GM23338 (cell line): Measurements from ENCODE around the gene CCDC188. TPM values are rescaled to one million over a fixed set of nuclear protein-coding genes. Genes with fewer than 3 reads are reported as not detected.

Source experiments
- ATAC-seq: fragments of 200-7000 bp; cut with Tn5 transposase; 3 replicates; pipeline ENCODE4 v1.9.1; 2020
- DNase-seq: peaks from one replicate; pipeline ENCODE4 v3.0.0-alpha.2; 2015; ENCODE audit warnings: low spot score
- H2AFZ ChIP-seq: fragments of 200-600 bp; sonication (generic); 2 replicates; pipeline ENCODE4 v1.8.0; 2016; ENCODE audit warnings: antibody characterized with exemption, mild to moderate bottlenecking, moderate library complexity
- H3F3A ChIP-seq: fragments of 200-600 bp; sonication (generic); replicated peaks from 2 replicates; pipeline ENCODE4 v1.8.0; 2017; ENCODE audit warnings: antibody characterized with exemption, mixed run types, low read depth
- H3K27ac ChIP-seq: fragments of 200-600 bp; sonication (generic); 2 replicates; pipeline ENCODE4 v1.6.1; 2016; ENCODE audit warnings: low read depth
- H3K27me3 ChIP-seq: fragments of 200-600 bp; sonication (generic); 2 replicates; pipeline ENCODE4 v1.8.0; 2016; ENCODE audit warnings: mild to moderate bottlenecking, mixed run types, moderate library complexity; ENCODE audit not compliant: insufficient read depth
- H3K36me3 ChIP-seq: fragments of 200-600 bp; sonication (generic); 2 replicates; pipeline ENCODE4 v1.8.0; 2016; ENCODE audit warnings: mild to moderate bottlenecking; ENCODE audit not compliant: insufficient read depth
- H3K4me1 ChIP-seq: fragments of 200-600 bp; sonication (generic); 2 replicates; pipeline ENCODE4 v1.8.0; 2016; ENCODE audit warnings: mild to moderate bottlenecking, moderate library complexity; ENCODE audit not compliant: insufficient read depth
- H3K4me2 ChIP-seq: fragments of 200-600 bp; sonication (generic); 2 replicates; pipeline ENCODE4 v1.7.1; 2017; ENCODE audit warnings: mixed run types
- H3K4me3 ChIP-seq: fragments of 200-600 bp; sonication (generic); 2 replicates; pipeline ENCODE4 v1.6.1; 2016; ENCODE audit warnings: mixed run types
- H3K79me2 ChIP-seq: fragments of 200-600 bp; sonication (generic); replicated peaks from 2 replicates; pipeline ENCODE4 v1.8.0; 2017; ENCODE audit warnings: mild to moderate bottlenecking; ENCODE audit not compliant: insufficient read depth
- H3K9me2 ChIP-seq: fragments of 200-600 bp; sonication (generic); 2 replicates; pipeline ENCODE4 v1.8.0; 2017; ENCODE audit not compliant: insufficient read depth
- H4K20me1 ChIP-seq: fragments of 200-600 bp; sonication (generic); replicated peaks from 2 replicates; pipeline ENCODE4 v1.8.0; 2017; ENCODE audit warnings: mild to moderate bottlenecking; ENCODE audit not compliant: insufficient read depth
- H3K27ac Mint-ChIP-seq: 2 replicates; pipeline ENCODE4 v1.8.0; 2020; ENCODE audit warnings: inconsistent platforms, mild to moderate bottlenecking, moderate library complexity, mixed read lengths
- H3K27me3 Mint-ChIP-seq: 3 replicates; pipeline ENCODE4 v1.8.0; 2022; ENCODE audit warnings: low read depth, mild to moderate bottlenecking, moderate library complexity, mixed read lengths, inconsistent platforms; ENCODE audit not compliant: insufficient read depth, poor library complexity
- H3K36me3 Mint-ChIP-seq: 3 replicates; pipeline ENCODE4 v1.8.0; 2021; ENCODE audit warnings: low read depth, mild to moderate bottlenecking, inconsistent platforms, moderate library complexity, mixed read lengths
- H3K4me1 Mint-ChIP-seq: 3 replicates; pipeline ENCODE4 v1.8.0; 2020; ENCODE audit warnings: mild to moderate bottlenecking, inconsistent platforms, mixed read lengths
- H3K4me3 Mint-ChIP-seq: 3 replicates; pipeline ENCODE4 v1.8.0; 2021; ENCODE audit warnings: moderate library complexity, mild to moderate bottlenecking, inconsistent platforms, mixed read lengths
- H3K9me3 Mint-ChIP-seq: 3 replicates; pipeline ENCODE4 v1.8.0; 2020; ENCODE audit warnings: moderate library complexity, mild to moderate bottlenecking, inconsistent platforms, mixed read lengths
- CREB1 ChIP-seq: fragments of 250-450 bp; sonication (Bioruptor Pico); IDR thresholded peaks from 2 replicates; pipeline ENCODE4 v1.5.0; 2020; ENCODE audit warnings: low read depth, mild to moderate bottlenecking, moderate library complexity
- CTCF ChIP-seq, 2 experiments: fragments of 200-600 bp in 1 of 2; sonication (generic) in 1 of 2; conservative IDR thresholded peaks; 2 replicates each; pipeline versions ENCODE4 v1.5.1 to v1.6.1; 2016 to 2017; ENCODE audit warnings: antibody characterized with exemption in 2 of 2, low read depth in 2 of 2, mild to moderate bottlenecking in 2 of 2, moderate library complexity in 1 of 2
- ETS1 ChIP-seq: IDR thresholded peaks from 2 replicates; pipeline ENCODE4 v1.6.1; 2016; ENCODE audit warnings: antibody characterized with exemption
- EZH2 ChIP-seq: fragments of 200-600 bp; sonication (generic); IDR thresholded peaks from one replicate; pipeline ENCODE4 v1.8.0; 2017; ENCODE audit warnings: antibody characterized with exemption, mild to moderate bottlenecking, low read depth; ENCODE audit not compliant: unreplicated experiment
- EZH2phosphoT487 ChIP-seq: fragments of 200-600 bp; sonication (generic); IDR thresholded peaks from one replicate; pipeline ENCODE4 v1.8.1; 2018; ENCODE audit warnings: antibody characterized with exemption; ENCODE audit not compliant: unreplicated experiment
- JUNB ChIP-seq: IDR thresholded peaks from one replicate; pipeline ENCODE4 v1.6.1; 2016; ENCODE audit warnings: antibody characterized with exemption; ENCODE audit not compliant: unreplicated experiment
- NANOG ChIP-seq: IDR thresholded peaks from 2 replicates; pipeline ENCODE4 v1.6.1; 2016; ENCODE audit warnings: antibody characterized with exemption, borderline replicate concordance
- POLR2AphosphoS5 ChIP-seq: IDR thresholded peaks from 2 replicates; pipeline ENCODE4 v1.6.1; 2016; ENCODE audit warnings: antibody characterized with exemption, low read depth
- REST ChIP-seq: IDR thresholded peaks from one replicate; pipeline ENCODE4 v1.6.1; 2018; ENCODE audit warnings: antibody characterized with exemption; ENCODE audit not compliant: unreplicated experiment
- STAT1 ChIP-seq: IDR thresholded peaks from one replicate; pipeline ENCODE4 v1.6.1; 2016; ENCODE audit warnings: antibody characterized with exemption; ENCODE audit not compliant: unreplicated experiment
- ZNF114 ChIP-seq: fragments of 250-450 bp; sonication (Bioruptor Pico); IDR thresholded peaks from 2 replicates; pipeline ENCODE4 v1.5.0; 2020; ENCODE audit warnings: mild to moderate bottlenecking, moderate library complexity
- ZNF331 ChIP-seq: fragments of 250-450 bp; sonication (Bioruptor Pico); IDR thresholded peaks from 2 replicates; pipeline ENCODE4 v1.5.0; 2020; ENCODE audit warnings: low read depth, mild to moderate bottlenecking, moderate library complexity
- ZNF462 ChIP-seq: fragments of 250-450 bp; sonication (Bioruptor Pico); IDR thresholded peaks from 2 replicates; pipeline ENCODE4 v1.5.0; 2020; ENCODE audit warnings: mild to moderate bottlenecking, moderate library complexity
- polyA plus RNA-seq: library from polyadenylated mRNA; unstranded; fragments of >200 nt; fragmentation: Nextera tagmentation; extraction: Ambion mirVana; gene quantifications from 2 replicates; pipeline ENCODE4 v1.2.1, GENCODE V29; 2016
- total RNA-seq: library from RNA; depleted of rRNA; stranded (reverse); fragments of >200 nt; shearing (Covaris generic); gene quantifications from 2 replicates; pipeline ENCODE4 v1.2.3, GENCODE V29; 2014

The CCDC188 gene
- total and polyA plus RNA-seq, 2 experiments from 2014 or later = not detected

GRCh38 chr22:20128902-20129746 is 21.7 kb downstream of the CCDC188 start:
- Mint-ChIP-seq H3K36me3 (peaks cover 43% of the 10 kb centered on the region), H3K27ac (no peak overlapping the region), H3K4me3 (peak overlapping the region; percentile 34; the same call in 2 of the 3 replicates), H3K9me3 (no peaks in the 10 kb centered on the region), H3K27me3 (peaks cover 17% of the 10 kb centered on the region), H3K4me1 (peaks cover 2% of the 10 kb centered on the region; the same call in 1 of the 3 replicates)
- H3K4me3 ChIP-seq = no peak overlapping the region
- H2AFZ ChIP-seq = no peak overlapping the region
- TF ChIP-seq CTCF (conservative IDR thresholded peaks at IDR 0.05; ENCODE audit: low read depth in 2 of 2) (peak; percentile 47 to 74), EZH2phosphoT487 (no peak), REST (no peak), ZNF114 (CRISPR knock-in tag) (no peak), JUNB (no peak), ETS1 (no peak), EZH2 (no peak), NANOG (no peak), CREB1 (CRISPR knock-in tag) (no peak), ZNF331 (CRISPR knock-in tag) (no peak), POLR2AphosphoS5 (peak; percentile 9; the same call in 1 of the 2 replicates), STAT1 (no peak), ZNF462 (no peak)
- H3K9me2 ChIP-seq = no peaks in the 10 kb centered on the region
- no peak overlapping the region for H3K4me2 ChIP-seq
- peak; percentile 78 for DNase-seq
- no peaks in the 10 kb centered on the region for H3K27me3 ChIP-seq
- H3K27ac ChIP-seq = peak overlapping the region; percentile 74
- H3K4me1 ChIP-seq = no peaks in the 10 kb centered on the region; the same call in 1 of the 2 replicates
- H3K36me3 ChIP-seq = peaks cover 13% of the 10 kb centered on the region; the same call in 1 of the 2 replicates
- peaks cover 44% of the 10 kb centered on the region for H3F3A ChIP-seq
- ATAC-seq = peak; percentile 23
- peaks cover 11% of the 10 kb centered on the region for H4K20me1 ChIP-seq
- peaks cover 13% of the 10 kb centered on the region for H3K79me2 ChIP-seq
